ENCODE results near the gene PITRM1. TPM values are rescaled to one million over a fixed set of nuclear protein-coding genes. Genes with fewer than 3 reads are reported as not detected.

Gene PITRM1
- polyA plus RNA-seq, 1 donor from 2014 or later = 62.2 TPM

DNA sequence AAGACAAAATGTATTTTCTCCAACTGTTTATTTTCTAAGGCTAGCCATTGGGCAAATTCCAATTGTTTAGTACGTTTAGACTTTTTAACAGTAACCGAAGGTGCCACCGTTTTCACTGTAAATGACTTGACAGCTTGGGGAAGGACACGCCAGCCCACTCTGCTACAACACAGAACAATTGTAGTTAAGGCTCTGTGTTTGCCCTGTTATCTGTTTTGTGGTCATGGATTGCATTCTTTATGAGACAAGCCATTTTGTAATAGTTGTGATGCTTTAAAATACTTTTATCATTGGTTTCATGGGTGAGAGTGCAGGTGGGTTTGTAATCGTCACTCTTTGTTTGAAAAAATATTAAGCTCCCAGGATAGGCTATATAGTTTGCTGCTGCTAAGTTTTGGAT lies 6.6 kb upstream of the PITRM1 start:
- no peaks in the 10 kb centered on the region for H4K20me1 ChIP-seq (ENCODE audit: insufficient read depth)
- no peaks in the 10 kb centered on the region for H3K27me3 ChIP-seq (ENCODE audit: insufficient read depth, low read depth, low read length)
- H3K9ac ChIP-seq (ENCODE audit: low read length) = no peak overlapping the region
- no peak overlapping the region for H3K4me2 ChIP-seq (ENCODE audit: low read length)
- H3K4me3 ChIP-seq (ENCODE audit: low read length) = no peak overlapping the region
- H3K9me2 ChIP-seq (ENCODE audit: insufficient read depth, low read length) = no peaks in the 10 kb centered on the region
- H3K79me2 ChIP-seq (replicated peaks; ENCODE audit: insufficient read depth, low read length) = no peaks in the 10 kb centered on the region
- H3K27ac ChIP-seq (ENCODE audit: low read length) = no peak overlapping the region
- no peaks in the 10 kb centered on the region for H3K9me3 ChIP-seq (ENCODE audit: low read length)
- TF ChIP-seq, protein P1, sequence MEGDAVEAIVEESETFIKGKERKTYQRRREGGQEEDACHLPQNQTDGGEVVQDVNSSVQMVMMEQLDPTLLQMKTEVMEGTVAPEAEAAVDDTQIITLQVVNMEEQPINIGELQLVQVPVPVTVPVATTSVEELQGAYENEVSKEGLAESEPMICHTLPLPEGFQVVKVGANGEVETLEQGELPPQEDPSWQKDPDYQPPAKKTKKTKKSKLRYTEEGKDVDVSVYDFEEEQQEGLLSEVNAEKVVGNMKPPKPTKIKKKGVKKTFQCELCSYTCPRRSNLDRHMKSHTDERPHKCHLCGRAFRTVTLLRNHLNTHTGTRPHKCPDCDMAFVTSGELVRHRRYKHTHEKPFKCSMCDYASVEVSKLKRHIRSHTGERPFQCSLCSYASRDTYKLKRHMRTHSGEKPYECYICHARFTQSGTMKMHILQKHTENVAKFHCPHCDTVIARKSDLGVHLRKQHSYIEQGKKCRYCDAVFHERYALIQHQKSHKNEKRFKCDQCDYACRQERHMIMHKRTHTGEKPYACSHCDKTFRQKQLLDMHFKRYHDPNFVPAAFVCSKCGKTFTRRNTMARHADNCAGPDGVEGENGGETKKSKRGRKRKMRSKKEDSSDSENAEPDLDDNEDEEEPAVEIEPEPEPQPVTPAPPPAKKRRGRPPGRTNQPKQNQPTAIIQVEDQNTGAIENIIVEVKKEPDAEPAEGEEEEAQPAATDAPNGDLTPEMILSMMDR (IDR thresholded peaks at IDR 0.05; ENCODE audit: poor library complexity, severe bottlenecking) = no peak
- TF ChIP-seq EZH2 (IDR thresholded peaks at IDR 0.05; ENCODE audit: borderline replicate concordance, insufficient read depth, low read length, poor library complexity, severe bottlenecking) (no peak), POLR2AphosphoS5 (IDR thresholded peaks at IDR 0.05) (no peak), SMC3 (conservative IDR thresholded peaks at IDR 0.05; ENCODE audit: poor library complexity) (no peak), TAF1 (IDR thresholded peaks at IDR 0.05; ENCODE audit: low read depth) (no peak)
- TF ChIP-seq, protein P2, sequence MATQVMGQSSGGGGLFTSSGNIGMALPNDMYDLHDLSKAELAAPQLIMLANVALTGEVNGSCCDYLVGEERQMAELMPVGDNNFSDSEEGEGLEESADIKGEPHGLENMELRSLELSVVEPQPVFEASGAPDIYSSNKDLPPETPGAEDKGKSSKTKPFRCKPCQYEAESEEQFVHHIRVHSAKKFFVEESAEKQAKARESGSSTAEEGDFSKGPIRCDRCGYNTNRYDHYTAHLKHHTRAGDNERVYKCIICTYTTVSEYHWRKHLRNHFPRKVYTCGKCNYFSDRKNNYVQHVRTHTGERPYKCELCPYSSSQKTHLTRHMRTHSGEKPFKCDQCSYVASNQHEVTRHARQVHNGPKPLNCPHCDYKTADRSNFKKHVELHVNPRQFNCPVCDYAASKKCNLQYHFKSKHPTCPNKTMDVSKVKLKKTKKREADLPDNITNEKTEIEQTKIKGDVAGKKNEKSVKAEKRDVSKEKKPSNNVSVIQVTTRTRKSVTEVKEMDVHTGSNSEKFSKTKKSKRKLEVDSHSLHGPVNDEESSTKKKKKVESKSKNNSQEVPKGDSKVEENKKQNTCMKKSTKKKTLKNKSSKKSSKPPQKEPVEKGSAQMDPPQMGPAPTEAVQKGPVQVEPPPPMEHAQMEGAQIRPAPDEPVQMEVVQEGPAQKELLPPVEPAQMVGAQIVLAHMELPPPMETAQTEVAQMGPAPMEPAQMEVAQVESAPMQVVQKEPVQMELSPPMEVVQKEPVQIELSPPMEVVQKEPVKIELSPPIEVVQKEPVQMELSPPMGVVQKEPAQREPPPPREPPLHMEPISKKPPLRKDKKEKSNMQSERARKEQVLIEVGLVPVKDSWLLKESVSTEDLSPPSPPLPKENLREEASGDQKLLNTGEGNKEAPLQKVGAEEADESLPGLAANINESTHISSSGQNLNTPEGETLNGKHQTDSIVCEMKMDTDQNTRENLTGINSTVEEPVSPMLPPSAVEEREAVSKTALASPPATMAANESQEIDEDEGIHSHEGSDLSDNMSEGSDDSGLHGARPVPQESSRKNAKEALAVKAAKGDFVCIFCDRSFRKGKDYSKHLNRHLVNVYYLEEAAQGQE (IDR thresholded peaks at IDR 0.05; ENCODE audit: borderline replicate concordance) = no peak
- H2AFZ ChIP-seq (ENCODE audit: low read depth, low read length) = no peak overlapping the region
- no peaks in the 10 kb centered on the region for H3K36me3 ChIP-seq (ENCODE audit: insufficient read depth, low read length)
- no peaks in the 10 kb centered on the region for H3F3A ChIP-seq (ENCODE audit: insufficient read depth, low read length, poor library complexity, severe bottlenecking)

DNA sequence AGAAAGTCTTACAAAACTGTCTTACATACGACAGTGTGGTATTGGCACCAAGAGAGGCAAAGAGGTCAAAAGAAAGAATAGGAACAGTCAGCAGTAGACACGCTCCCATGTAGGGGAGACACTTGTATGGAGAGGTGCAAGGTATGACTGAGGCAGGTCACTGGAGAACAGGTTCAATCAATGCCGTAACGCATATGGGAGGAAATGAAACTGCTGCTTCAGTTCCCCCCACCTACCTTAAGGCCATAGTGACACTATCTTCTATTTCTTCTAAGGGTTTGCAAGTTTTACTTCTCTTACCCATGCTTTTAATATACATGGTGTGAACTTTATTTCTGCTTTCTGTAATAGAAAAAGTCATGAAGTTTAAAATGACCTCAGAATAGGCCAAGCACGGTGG lies 5.5 kb upstream of the PITRM1 start:
- no peaks in the 10 kb centered on the region for H3K79me2 ChIP-seq (replicated peaks; ENCODE audit: insufficient read depth, low read length)
- H3K4me3 ChIP-seq (ENCODE audit: low read length) = no peak overlapping the region
- H3F3A ChIP-seq (ENCODE audit: insufficient read depth, low read length, poor library complexity, severe bottlenecking) = no peaks in the 10 kb centered on the region
- no peaks in the 10 kb centered on the region for H4K20me1 ChIP-seq (ENCODE audit: insufficient read depth)
- H3K9me3 ChIP-seq (ENCODE audit: low read length) = no peaks in the 10 kb centered on the region
- no peaks in the 10 kb centered on the region for H3K9me2 ChIP-seq (ENCODE audit: insufficient read depth, low read length)
- H3K27ac ChIP-seq (ENCODE audit: low read length) = no peak overlapping the region
- no peak overlapping the region for H3K4me2 ChIP-seq (ENCODE audit: low read length)
- no peaks in the 10 kb centered on the region for H3K27me3 ChIP-seq (ENCODE audit: insufficient read depth, low read depth, low read length)
- TF ChIP-seq SMC3 (conservative IDR thresholded peaks at IDR 0.05; ENCODE audit: poor library complexity) (no peak), MXI1 (conservative IDR thresholded peaks at IDR 0.05; ENCODE audit: poor library complexity, severe bottlenecking) (no peak), EZH2 (IDR thresholded peaks at IDR 0.05; ENCODE audit: borderline replicate concordance, insufficient read depth, low read length, poor library complexity, severe bottlenecking) (no peak), POLR2AphosphoS5 (IDR thresholded peaks at IDR 0.05) (no peak), EP300 (conservative IDR thresholded peaks at IDR 0.05; ENCODE audit: poor library complexity, severe bottlenecking) (no peak), TAF1 (IDR thresholded peaks at IDR 0.05; ENCODE audit: low read depth) (no peak)
- TF ChIP-seq, protein P2 (IDR thresholded peaks at IDR 0.05; ENCODE audit: borderline replicate concordance) = no peak
- TF ChIP-seq, protein P1 (IDR thresholded peaks at IDR 0.05; ENCODE audit: poor library complexity, severe bottlenecking) = no peak
- no peaks in the 10 kb centered on the region for H3K36me3 ChIP-seq (ENCODE audit: insufficient read depth, low read length)
- H3K9ac ChIP-seq (ENCODE audit: low read length) = no peak overlapping the region
- H2AFZ ChIP-seq (ENCODE audit: low read depth, low read length) = no peak overlapping the region

All from neural cell (in vitro differentiated cells).